HG03558 (cell line): ENCODE results near the gene HSP90B1.

Experiments
- ATAC-seq: cut with Tn5 transposase; IDR thresholded peaks from one replicate; pipeline ENCODE4 v1.9.1; 2021; ENCODE audit warnings: moderate number of reproducible peaks; ENCODE audit not compliant: unreplicated experiment; ENCODE audit errors: extremely low read depth

Gene HSP90B1

GRCh38 chr12:103966736-103967135 is 36.5 kb downstream of the HSP90B1 start:
- ATAC-seq: no peak

GRCh38 chr12:103969391-103969790 is 39.2 kb downstream of the HSP90B1 start:
- ATAC-seq: no peak

GRCh38 chr12:103973909-103974308 is 43.7 kb downstream of the HSP90B1 start:
- no peak for ATAC-seq

GRCh38 chr12:103975368-103975767 is 45.2 kb downstream of the HSP90B1 start:
- ATAC-seq: no peak

- ATAC-seq: no peak
These were observed 48.3 kb downstream of the HSP90B1 start for GRCh38 chr12:103978384-103978982.

GRCh38 chr12:103986829-103987228 is 56.6 kb downstream of the HSP90B1 start:
- no peak for ATAC-seq

GRCh38 chr12:103994235-103994634 is 64.0 kb downstream of the HSP90B1 start:
- no peak for ATAC-seq

- ATAC-seq: no peak
These were observed 66.4 kb downstream of the HSP90B1 start for GRCh38 chr12:103996595-103996994.

GRCh38 chr12:103997286-103997900 is 67.2 kb downstream of the HSP90B1 start:
- ATAC-seq: no peak
